Activated CD8-positive, alpha-beta memory T cell treated with anti-CD3 and anti-CD28 coated beads for 4 hours (primary cell): ENCODE data around the gene LCN12.

Experiments
- DNase-seq, 2 donors: peaks; one replicate each; pipeline ENCODE4 v3.0.0-alpha.2; 2020; ENCODE audit warnings: low read depth in 2 of 2

LCN12 gene

GRCh38 chr9:136958898-136959850, 7.1 kb downstream of the LCN12 start:
- DNase-seq, result no peak

- DNase-seq, result no peak
These were observed 8.3 kb downstream of the LCN12 start for GRCh38 chr9:136960212-136960937.

GRCh38 chr9:136960938-136961275, 8.8 kb downstream of the LCN12 start:
- no peak for DNase-seq

- no peak for DNase-seq
These were observed 9.4 kb downstream of the LCN12 start for GRCh38 chr9:136961279-136962065.

- no peak for DNase-seq
These were observed 10.1 kb downstream of the LCN12 start for GRCh38 chr9:136962163-136962562.

GRCh38 chr9:136962701-136963248, 10.7 kb downstream of the LCN12 start:
- no peak for DNase-seq

- no peak for DNase-seq
These were observed 11.3 kb downstream of the LCN12 start for GRCh38 chr9:136963341-136963740.

GRCh38 chr9:136963751-136964150, 11.7 kb downstream of the LCN12 start:
- no peak for DNase-seq

GRCh38 chr9:136964171-136964689, 12.2 kb downstream of the LCN12 start:
- DNase-seq, result no peak

- no peak for DNase-seq
These were observed 12.9 kb downstream of the LCN12 start for GRCh38 chr9:136964833-136965422.

GRCh38 chr9:136965771-136966484, 13.9 kb downstream of the LCN12 start:
- no peak for DNase-seq

- no peak for DNase-seq
These were observed 16.5 kb downstream of the LCN12 start for GRCh38 chr9:136968333-136969127.

- no peak for DNase-seq
These were observed 17.1 kb downstream of the LCN12 start for GRCh38 chr9:136969150-136969549.

- DNase-seq, result no peak
These were observed 17.7 kb downstream of the LCN12 start for GRCh38 chr9:136969774-136970173.

GRCh38 chr9:136970361-136970760, 18.3 kb downstream of the LCN12 start:
- no peak for DNase-seq

GRCh38 chr9:136971746-136972145, 19.7 kb downstream of the LCN12 start:
- no peak for DNase-seq

- no peak for DNase-seq
These were observed 20.3 kb downstream of the LCN12 start for GRCh38 chr9:136972335-136972734.

- no peak for DNase-seq
These were observed 20.7 kb downstream of the LCN12 start for GRCh38 chr9:136972743-136973142.
